ENCODE data around the gene ZFP3. TPM values are rescaled to one million over a fixed set of nuclear protein-coding genes. Genes with fewer than 3 reads are reported as not detected.
"Not testable (repeated sequence)": the region's sequence is repeated elsewhere in the genome, so short reads cannot be mapped to it uniquely, and the experiment has no call there.

The ZFP3 gene
- total RNA-seq, 1 experiment from 2014 or later, result 0.11 TPM

DNA sequence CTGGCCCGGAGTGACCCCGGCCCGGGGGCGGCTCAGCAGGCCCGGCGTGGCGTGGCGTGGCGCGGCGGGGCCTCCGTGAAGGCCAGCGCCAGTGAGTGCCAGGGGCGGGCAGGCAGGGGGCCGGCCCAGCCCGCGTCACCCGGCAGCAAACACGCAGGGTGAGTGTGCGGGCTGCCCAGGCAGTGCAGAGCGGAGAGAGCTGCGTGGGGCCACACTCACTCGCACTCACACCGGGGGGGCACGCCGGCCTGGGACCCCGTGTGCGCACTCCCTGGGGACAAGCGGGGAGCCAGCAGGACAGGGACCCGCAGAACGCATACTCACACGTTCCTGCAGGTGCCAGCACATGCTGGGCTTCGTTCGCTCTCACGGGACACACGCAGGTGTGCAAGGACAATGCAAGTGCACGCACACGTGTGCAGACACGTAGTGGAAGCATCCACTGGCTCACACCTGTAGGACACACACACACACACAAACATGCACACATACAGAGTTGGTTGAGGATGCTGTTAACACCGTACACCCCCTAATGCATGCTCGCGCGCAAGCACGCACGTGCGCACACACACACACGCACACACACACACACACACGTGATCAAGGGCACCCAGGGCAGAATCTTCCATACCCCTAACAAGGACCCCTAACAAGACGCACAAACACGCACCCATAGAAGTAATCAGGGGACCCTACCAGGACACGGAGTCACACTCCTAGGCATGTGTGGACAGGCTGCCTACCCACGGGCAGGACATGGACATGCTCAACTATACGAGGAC, 45.3 kb downstream of the ZFP3 start:
- Histone ChIP-seq H3K9ac (ENCODE audit: extremely low read depth, insufficient read length, low read length) (no peak overlapping the region), H2AFZ (ENCODE audit: low read length) (no peak overlapping the region), H2BK120ac (ENCODE audit: low read depth, low read length, poor library complexity, severe bottlenecking) (no peak overlapping the region), H4K5ac (ENCODE audit: insufficient read length, low read depth, low read length) (no peak overlapping the region), H3K27ac (ENCODE audit: insufficient read length, low read depth, low read length) (no peak overlapping the region), H4K20me1 (ENCODE audit: control insufficient read depth, insufficient read depth, insufficient read length) (no peaks in the 10 kb centered on the region), H4K91ac (ENCODE audit: insufficient read length, low read depth, low read length) (no peak overlapping the region), H3K4me2 (ENCODE audit: insufficient read depth, insufficient read length, low read length) (no peak overlapping the region), H3K56ac (ENCODE audit: insufficient read length, low read depth, low read length) (no peak overlapping the region), H2BK15ac (ENCODE audit: low read depth, low read length) (no peak overlapping the region), H3K18ac (ENCODE audit: insufficient read length, low read depth, low read length) (no peak overlapping the region), H4K8ac (replicated peaks; ENCODE audit: insufficient read length, low read depth, low read length) (peak overlapping the region; percentile 84), H3T11ph (ENCODE audit: low read length) (no peak overlapping the region), H3K79me1 (ENCODE audit: insufficient read depth, low read depth, low read length, poor library complexity, severe bottlenecking) (no peaks in the 10 kb centered on the region), H3K23ac (ENCODE audit: insufficient read length, low read depth, low read length) (no peak overlapping the region), H3K14ac (ENCODE audit: insufficient read depth, low read length) (no peak overlapping the region; the same call in 1 of the 2 replicates), H2BK5ac (ENCODE audit: insufficient read length, low read length) (no peak overlapping the region), H2AK5ac (ENCODE audit: insufficient read length, low read length) (no peak overlapping the region), H2BK20ac (ENCODE audit: low read depth, low read length, poor library complexity, severe bottlenecking) (no peak overlapping the region), H3K27me3 (ENCODE audit: insufficient read depth, low read length) (no peaks in the 10 kb centered on the region; the same call in 1 of the 2 replicates), H3K9me3 (ENCODE audit: control insufficient read depth, low read depth, low read length) (no peaks in the 10 kb centered on the region), H3K23me2 (ENCODE audit: insufficient read length, low read depth, low read length, poor library complexity, severe bottlenecking) (peaks cover 9% of the 10 kb centered on the region), H3K4ac (ENCODE audit: low read depth, low read length) (no peak overlapping the region), H2BK12ac (ENCODE audit: insufficient read length, low read depth, low read length) (no peak overlapping the region), H3K4me1 (ENCODE audit: insufficient read depth, low read length) (no peaks in the 10 kb centered on the region), H3K79me2 (ENCODE audit: insufficient read depth, low read length) (no peaks in the 10 kb centered on the region)
- Mint-ChIP-seq H3K36me3 (ENCODE audit: insufficient read depth in 1 of 3, low read depth in 3 of 3) (peaks cover 0 to 5% (median 0%) of the 10 kb centered on the region in 3 experiments; a peak in 2 of 7 replicates), H3K27me3 (ENCODE audit: low read depth) (peaks cover 61% of the 10 kb centered on the region), H3K27ac (no peak overlapping the region), H3K4me3 (peak overlapping the region; percentile 22 to 72; a peak in 4 of 5 replicates), H3K4me1 (peaks cover 6% of the 10 kb centered on the region in 2 experiments; a peak in 3 of 4 replicates), H3K9me3 (peaks cover 4 to 5% of the 10 kb centered on the region in 2 experiments; a peak in 3 of 5 replicates)
- no CpG with 5 or more reads among the region's 53 CpGs for WGBS (ENCODE audit: extremely low coverage, insufficient read length, low lambda C conversion rate)
- peak; percentile 41 for DNase-seq
- TF ChIP-seq, protein P1, sequence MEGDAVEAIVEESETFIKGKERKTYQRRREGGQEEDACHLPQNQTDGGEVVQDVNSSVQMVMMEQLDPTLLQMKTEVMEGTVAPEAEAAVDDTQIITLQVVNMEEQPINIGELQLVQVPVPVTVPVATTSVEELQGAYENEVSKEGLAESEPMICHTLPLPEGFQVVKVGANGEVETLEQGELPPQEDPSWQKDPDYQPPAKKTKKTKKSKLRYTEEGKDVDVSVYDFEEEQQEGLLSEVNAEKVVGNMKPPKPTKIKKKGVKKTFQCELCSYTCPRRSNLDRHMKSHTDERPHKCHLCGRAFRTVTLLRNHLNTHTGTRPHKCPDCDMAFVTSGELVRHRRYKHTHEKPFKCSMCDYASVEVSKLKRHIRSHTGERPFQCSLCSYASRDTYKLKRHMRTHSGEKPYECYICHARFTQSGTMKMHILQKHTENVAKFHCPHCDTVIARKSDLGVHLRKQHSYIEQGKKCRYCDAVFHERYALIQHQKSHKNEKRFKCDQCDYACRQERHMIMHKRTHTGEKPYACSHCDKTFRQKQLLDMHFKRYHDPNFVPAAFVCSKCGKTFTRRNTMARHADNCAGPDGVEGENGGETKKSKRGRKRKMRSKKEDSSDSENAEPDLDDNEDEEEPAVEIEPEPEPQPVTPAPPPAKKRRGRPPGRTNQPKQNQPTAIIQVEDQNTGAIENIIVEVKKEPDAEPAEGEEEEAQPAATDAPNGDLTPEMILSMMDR (conservative IDR thresholded peaks at IDR 0.05), result 0 out of 3 replicates have a peak, but pooled peaks have one; percentile 4

DNA sequence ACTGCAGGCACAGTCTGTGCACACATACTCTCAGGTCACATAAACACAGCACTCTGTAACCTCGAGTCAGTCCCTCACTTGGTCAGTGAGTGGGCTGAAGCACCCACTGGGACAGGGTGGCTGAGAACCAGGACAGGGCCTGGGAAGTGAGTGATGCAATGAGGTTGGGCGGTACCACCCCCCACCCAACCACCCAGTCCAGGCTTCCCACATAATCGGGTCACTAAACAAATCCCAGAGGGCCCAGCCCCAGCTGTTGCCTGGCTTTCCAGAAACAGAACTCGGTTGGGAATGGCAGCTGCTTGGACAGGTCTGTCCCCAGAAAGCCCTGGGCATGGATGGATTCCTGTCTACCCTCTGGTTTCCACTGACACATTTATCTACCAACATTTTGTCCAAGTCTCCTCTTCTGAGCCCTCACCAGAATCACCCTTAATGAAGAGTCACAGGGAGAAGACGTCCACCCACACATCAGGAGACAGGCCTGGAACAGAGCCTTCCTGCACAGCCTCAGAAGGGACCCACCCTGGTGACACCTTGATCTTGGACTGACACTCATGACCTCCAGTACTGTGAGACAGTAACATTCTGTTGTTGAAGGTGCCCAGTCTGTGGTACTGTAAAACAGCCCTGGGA, 46.0 kb downstream of the ZFP3 start:
- not testable (repeated sequence) for H3K23ac ChIP-seq (ENCODE audit: insufficient read length, low read depth, low read length); H3K18ac ChIP-seq (ENCODE audit: insufficient read length, low read depth, low read length); H2AK5ac ChIP-seq (ENCODE audit: insufficient read length, low read length); H2BK20ac ChIP-seq (ENCODE audit: low read depth, low read length, poor library complexity, severe bottlenecking); H3K9me3 ChIP-seq (ENCODE audit: control insufficient read depth, low read depth, low read length); H3K79me1 ChIP-seq (ENCODE audit: insufficient read depth, low read depth, low read length, poor library complexity, severe bottlenecking); H2BK15ac ChIP-seq (ENCODE audit: low read depth, low read length); H3K4ac ChIP-seq (ENCODE audit: low read depth, low read length); H2BK5ac ChIP-seq (ENCODE audit: insufficient read length, low read length); H2AFZ ChIP-seq (ENCODE audit: low read length); H3K27me3 ChIP-seq (ENCODE audit: insufficient read depth, low read length); H3K4me1 Mint-ChIP-seq; H3K56ac ChIP-seq (ENCODE audit: insufficient read length, low read depth, low read length); H3K4me1 ChIP-seq (ENCODE audit: insufficient read depth, low read length); H2BK12ac ChIP-seq (ENCODE audit: insufficient read length, low read depth, low read length); H3K23me2 ChIP-seq (ENCODE audit: insufficient read length, low read depth, low read length, poor library complexity, severe bottlenecking); H3K36me3 Mint-ChIP-seq (ENCODE audit: insufficient read depth in 1 of 3, low read depth in 3 of 3); H4K20me1 ChIP-seq (ENCODE audit: control insufficient read depth, insufficient read depth, insufficient read length); H3K79me2 ChIP-seq (ENCODE audit: insufficient read depth, low read length); H3K14ac ChIP-seq (ENCODE audit: insufficient read depth, low read length); H3K9ac ChIP-seq (ENCODE audit: extremely low read depth, insufficient read length, low read length); H3K9me3 Mint-ChIP-seq; H2BK120ac ChIP-seq (ENCODE audit: low read depth, low read length, poor library complexity, severe bottlenecking); H3K27ac ChIP-seq (ENCODE audit: insufficient read length, low read depth, low read length); H3T11ph ChIP-seq (ENCODE audit: low read length); H4K5ac ChIP-seq (ENCODE audit: insufficient read length, low read depth, low read length); H3K27ac Mint-ChIP-seq; H4K91ac ChIP-seq (ENCODE audit: insufficient read length, low read depth, low read length); H3K4me2 ChIP-seq (ENCODE audit: insufficient read depth, insufficient read length, low read length)
- Mint-ChIP-seq H3K4me3 (peak overlapping the region in 1 of 2 experiments; percentile 72; a peak in 3 of 5 replicates), H3K27me3 (ENCODE audit: low read depth) (peaks cover 55% of the 10 kb centered on the region)
- DNase-seq, result peak; percentile 20
- WGBS (ENCODE audit: extremely low coverage, insufficient read length, low lambda C conversion rate), result no CpG with 5 or more reads among the region's 5 CpGs
- peak overlapping the region; percentile 84 for H4K8ac ChIP-seq (replicated peaks; ENCODE audit: insufficient read length, low read depth, low read length)

Measured in H9 (cell line).